ENCODE results near the gene STMN1. TPM values are rescaled to one million over a fixed set of nuclear protein-coding genes. Genes with fewer than 3 reads are reported as not detected.

The STMN1 gene
- polyA plus RNA-seq, 1 donor (not counting 4 experiments of a cell fraction or from before 2014, with no cell fraction given) = 82.8 TPM

- H3K4me1 ChIP-seq (ENCODE audit: control insufficient read depth, extremely low read depth, insufficient read depth, low read length) = peaks cover 17% of the 10 kb centered on the region
- TF ChIP-seq, protein P1, sequence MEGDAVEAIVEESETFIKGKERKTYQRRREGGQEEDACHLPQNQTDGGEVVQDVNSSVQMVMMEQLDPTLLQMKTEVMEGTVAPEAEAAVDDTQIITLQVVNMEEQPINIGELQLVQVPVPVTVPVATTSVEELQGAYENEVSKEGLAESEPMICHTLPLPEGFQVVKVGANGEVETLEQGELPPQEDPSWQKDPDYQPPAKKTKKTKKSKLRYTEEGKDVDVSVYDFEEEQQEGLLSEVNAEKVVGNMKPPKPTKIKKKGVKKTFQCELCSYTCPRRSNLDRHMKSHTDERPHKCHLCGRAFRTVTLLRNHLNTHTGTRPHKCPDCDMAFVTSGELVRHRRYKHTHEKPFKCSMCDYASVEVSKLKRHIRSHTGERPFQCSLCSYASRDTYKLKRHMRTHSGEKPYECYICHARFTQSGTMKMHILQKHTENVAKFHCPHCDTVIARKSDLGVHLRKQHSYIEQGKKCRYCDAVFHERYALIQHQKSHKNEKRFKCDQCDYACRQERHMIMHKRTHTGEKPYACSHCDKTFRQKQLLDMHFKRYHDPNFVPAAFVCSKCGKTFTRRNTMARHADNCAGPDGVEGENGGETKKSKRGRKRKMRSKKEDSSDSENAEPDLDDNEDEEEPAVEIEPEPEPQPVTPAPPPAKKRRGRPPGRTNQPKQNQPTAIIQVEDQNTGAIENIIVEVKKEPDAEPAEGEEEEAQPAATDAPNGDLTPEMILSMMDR (optimal IDR thresholded peaks at IDR 0.05 in 1 of 3, IDR thresholded peaks at IDR 0.05 in 1 of 3, conservative IDR thresholded peaks at IDR 0.05 in 1 of 3; ENCODE audit: extremely low read depth in 1 of 3, insufficient read depth in 2 of 3, low read length in 3 of 3) = no peak
- TF ChIP-seq EZH2 (IDR thresholded peaks at IDR 0.05; ENCODE audit: low read length) = no peak
- dilution Hi-C loops (cut with MboI; ENCODE audit: extremely low pct_ligation_motif_present, low sequenced_read_pairs) = loop anchor here (25.0 kb wide), 1 partner anchor 109 kb away; the partner anchor contains the start of gene PAFAH2
- H3K36me3 ChIP-seq (ENCODE audit: control insufficient read depth in 2 of 2, extremely low read depth in 1 of 2, insufficient read depth in 2 of 2, low read length in 2 of 2) = no peaks in the 10 kb centered on the region
- DNase-seq (ENCODE audit: low read depth, low spot score) = no peak
- H2AFZ ChIP-seq (ENCODE audit: control insufficient read depth, low read length) = no peak overlapping the region
- no peaks in the 10 kb centered on the region for H3K9me3 ChIP-seq (ENCODE audit: control insufficient read depth, low read depth, low read length)
- FAIRE-seq = no peak
- H3K27me3 ChIP-seq (ENCODE audit: control insufficient read depth, extremely low read depth, insufficient read depth, low read length) = no peaks in the 10 kb centered on the region
- no peaks in the 10 kb centered on the region for H3K9me1 ChIP-seq (ENCODE audit: control insufficient read depth, extremely low read depth, insufficient read depth, low read length)
- no peak overlapping the region for H3K27ac ChIP-seq (ENCODE audit: control insufficient read depth, insufficient read depth, low read length)
- no peak overlapping the region for H3K4me2 ChIP-seq (ENCODE audit: control insufficient read depth, extremely low read depth, insufficient read depth, low read depth, low read length)
- no peak overlapping the region for H3K4me3 ChIP-seq (ENCODE audit: control insufficient read depth in 2 of 3, extremely low read depth in 1 of 3, insufficient read depth in 2 of 3, low read depth in 1 of 3, low read length in 3 of 3)
- H3K79me2 ChIP-seq (ENCODE audit: control insufficient read depth, insufficient read depth, low read length) = peaks cover 7% of the 10 kb centered on the region
- H4K20me1 ChIP-seq (ENCODE audit: control insufficient read depth, extremely low read depth, insufficient read depth, low read length) = no peaks in the 10 kb centered on the region
- H3K9ac ChIP-seq (ENCODE audit: control insufficient read depth, extremely low read depth, insufficient read depth, low read length) = no peak overlapping the region
These were observed 27.5 kb downstream of the STMN1 start for GRCh38 chr1:25878690-25879089.

GRCh38 chr1:25877155-25877554, 29.1 kb downstream of the STMN1 start:
- Histone ChIP-seq H4K20me1 (ENCODE audit: control insufficient read depth, extremely low read depth, insufficient read depth, low read length) (no peaks in the 10 kb centered on the region), H3K9me3 (ENCODE audit: control insufficient read depth, low read depth, low read length) (no peaks in the 10 kb centered on the region), H3K27ac (ENCODE audit: control insufficient read depth, insufficient read depth, low read length) (no peak overlapping the region), H3K4me1 (ENCODE audit: control insufficient read depth, extremely low read depth, insufficient read depth, low read length) (peaks cover 32% of the 10 kb centered on the region), H3K9me1 (ENCODE audit: control insufficient read depth, extremely low read depth, insufficient read depth, low read length) (no peaks in the 10 kb centered on the region), H2AFZ (ENCODE audit: control insufficient read depth, low read length) (no peak overlapping the region), H3K4me3 (ENCODE audit: control insufficient read depth in 2 of 3, extremely low read depth in 1 of 3, insufficient read depth in 2 of 3, low read depth in 1 of 3, low read length in 3 of 3) (no peak overlapping the region), H3K36me3 (ENCODE audit: control insufficient read depth in 2 of 2, extremely low read depth in 1 of 2, insufficient read depth in 2 of 2, low read length in 2 of 2) (no peaks in the 10 kb centered on the region), H3K4me2 (ENCODE audit: control insufficient read depth, extremely low read depth, insufficient read depth, low read depth, low read length) (no peak overlapping the region), H3K79me2 (ENCODE audit: control insufficient read depth, insufficient read depth, low read length) (peaks cover 10% of the 10 kb centered on the region), H3K9ac (ENCODE audit: control insufficient read depth, extremely low read depth, insufficient read depth, low read length) (no peak overlapping the region), H3K27me3 (ENCODE audit: control insufficient read depth, extremely low read depth, insufficient read depth, low read length) (no peaks in the 10 kb centered on the region)
- no peak for TF ChIP-seq EZH2 (IDR thresholded peaks at IDR 0.05; ENCODE audit: low read length)
- TF ChIP-seq, protein P1 (optimal IDR thresholded peaks at IDR 0.05 in 1 of 3, IDR thresholded peaks at IDR 0.05 in 1 of 3, conservative IDR thresholded peaks at IDR 0.05 in 1 of 3; ENCODE audit: extremely low read depth in 1 of 3, insufficient read depth in 2 of 3, low read length in 3 of 3) = no peak
- DNase-seq (ENCODE audit: low read depth, low spot score) = no peak
- no peak for FAIRE-seq
- dilution Hi-C loops (cut with MboI; ENCODE audit: extremely low pct_ligation_motif_present, low sequenced_read_pairs) = loop anchor here (25.0 kb wide), 1 partner anchor 110 kb away; the partner anchor contains the start of gene PAFAH2
